ENCODE results near the gene DRG2.

Gene DRG2

DNA sequence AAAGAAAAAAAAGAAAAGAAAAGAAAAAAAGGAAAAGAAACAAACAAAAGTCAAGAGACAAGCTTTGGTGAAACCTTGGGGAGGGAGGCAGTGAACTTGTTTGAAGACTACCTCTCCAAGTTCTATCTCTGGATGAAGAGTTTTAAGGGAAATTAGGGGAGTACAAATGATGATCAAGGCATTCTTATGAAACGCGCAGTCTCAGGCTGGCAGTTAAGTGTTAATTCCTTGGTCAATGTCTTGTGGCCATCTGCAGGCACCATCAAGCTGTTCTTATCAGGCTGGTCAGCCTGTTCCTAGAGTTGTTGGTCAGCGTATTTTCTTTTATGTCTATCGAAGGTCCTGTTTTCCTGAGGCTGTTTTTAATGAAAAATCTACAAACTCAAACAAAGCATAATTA, 8.2 kb upstream of the DRG2 start:
- no peak for DNase-seq

DNA sequence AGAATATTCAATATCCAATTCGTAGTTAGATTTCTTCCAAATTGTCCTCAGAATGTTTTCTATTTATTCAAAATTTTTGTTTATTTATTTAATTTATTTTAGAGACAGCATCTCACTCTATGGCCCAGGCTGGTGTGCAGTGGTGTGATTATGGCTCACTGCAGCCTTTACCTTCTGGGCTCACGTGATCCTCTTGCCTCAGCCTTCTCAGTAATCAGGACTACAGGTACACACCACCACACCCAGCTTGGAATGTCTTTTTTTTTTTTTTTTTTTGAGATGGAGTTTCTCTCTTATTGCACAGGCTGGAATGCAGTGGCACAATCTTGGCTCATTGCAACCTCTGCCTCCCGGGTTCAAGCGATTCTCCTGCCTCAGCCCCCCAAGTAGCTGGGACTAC, 3.5 kb upstream of the DRG2 start:
- no peak for DNase-seq

DNA sequence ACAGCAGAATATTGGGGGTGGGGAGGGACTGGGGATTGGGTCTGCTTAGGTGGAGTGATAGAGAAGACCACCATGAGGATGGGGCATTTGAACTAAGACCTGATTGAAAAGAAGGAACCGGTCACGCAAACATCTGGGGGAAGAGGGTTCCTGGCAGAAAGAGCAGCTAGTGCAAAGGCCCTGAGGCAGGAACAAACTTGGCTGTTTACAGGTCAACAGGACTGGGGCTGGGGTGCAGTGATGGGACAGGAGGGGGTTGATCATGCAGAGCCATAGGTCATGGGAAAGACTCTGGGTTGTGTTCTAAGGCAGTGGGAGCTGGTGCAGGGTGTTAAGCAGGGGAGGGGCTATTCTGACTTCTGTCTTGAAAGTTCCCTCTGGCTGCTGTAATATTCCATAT, 1.9 kb downstream of the DRG2 start:
- no peak for DNase-seq

DNA sequence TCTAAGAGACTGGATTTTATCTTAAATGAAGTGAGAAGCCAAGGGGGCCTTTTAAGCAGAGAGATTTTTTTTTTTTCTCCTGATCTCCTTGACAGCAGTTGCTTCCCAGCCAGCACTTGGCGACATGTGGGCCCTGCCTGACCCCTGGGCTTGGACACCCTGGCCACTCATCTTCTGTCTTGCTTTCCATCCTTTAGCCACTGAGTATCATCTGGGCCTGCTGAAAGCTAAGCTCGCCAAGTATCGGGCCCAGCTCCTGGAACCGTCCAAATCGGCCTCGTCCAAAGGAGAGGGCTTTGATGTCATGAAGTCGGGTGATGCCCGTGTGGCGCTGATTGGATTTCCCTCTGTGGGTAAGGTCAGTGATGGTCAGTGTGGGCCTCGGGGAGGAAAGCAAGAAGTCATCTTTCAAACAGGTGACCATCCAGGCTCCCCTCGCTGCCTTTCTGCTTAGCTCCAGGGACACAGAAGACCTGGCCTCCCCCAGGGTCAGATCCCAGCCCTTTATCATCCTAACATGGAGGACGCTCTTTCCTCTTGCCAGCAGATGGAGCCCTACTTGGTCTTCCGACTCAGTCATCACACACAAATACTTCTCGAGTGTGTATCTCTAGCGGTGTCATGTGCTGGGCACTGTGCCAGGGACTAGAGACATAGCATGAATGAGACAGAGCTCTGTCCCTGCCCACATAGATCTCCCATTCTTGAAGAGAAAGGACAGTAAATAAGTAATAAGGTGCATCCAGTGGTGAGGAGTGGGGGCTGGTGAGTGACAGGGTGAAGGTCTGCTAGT, 6.1 kb downstream of the DRG2 start:
- DNase-seq, result no peak

DNA sequence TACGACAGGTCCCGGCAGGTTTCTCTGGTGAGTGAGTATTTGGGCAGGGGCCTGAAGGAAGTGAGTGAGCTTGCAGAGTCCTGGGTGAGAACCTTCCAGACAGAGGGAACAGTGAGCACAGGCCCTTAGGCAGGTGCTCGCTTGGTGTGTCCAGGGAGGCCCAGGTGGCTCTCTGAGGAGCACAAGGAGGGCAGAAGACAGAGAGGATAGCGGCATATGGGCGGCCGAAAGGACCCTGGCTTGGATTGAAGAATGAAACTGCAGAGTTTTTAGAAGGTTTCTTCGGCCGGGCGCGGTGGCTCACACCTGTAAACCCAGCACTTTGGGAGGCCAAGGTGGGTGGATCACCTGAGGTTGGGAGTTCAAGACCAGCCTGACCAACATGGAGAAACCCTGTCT, 6.7 kb downstream of the DRG2 start:
- no peak for DNase-seq

DNA sequence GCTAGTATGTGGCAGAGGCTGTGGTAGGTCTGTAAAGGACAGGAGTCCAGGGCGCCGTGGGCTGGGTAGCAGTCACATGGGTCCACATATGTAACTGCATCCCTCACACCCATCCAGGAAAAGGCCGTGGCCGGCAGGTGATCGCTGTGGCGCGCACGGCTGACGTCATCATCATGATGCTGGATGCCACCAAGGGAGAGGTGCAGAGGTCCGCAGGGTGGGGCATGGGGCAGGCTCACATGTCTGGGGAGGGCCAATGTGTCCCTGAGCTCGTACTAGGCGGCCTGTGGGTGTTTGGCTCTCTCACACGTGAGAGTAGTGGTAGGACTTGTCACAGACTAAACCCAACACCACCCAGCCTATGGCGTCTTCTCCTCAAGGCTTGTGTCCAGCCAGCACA, 11.8 kb downstream of the DRG2 start:
- no peak for DNase-seq

DNA sequence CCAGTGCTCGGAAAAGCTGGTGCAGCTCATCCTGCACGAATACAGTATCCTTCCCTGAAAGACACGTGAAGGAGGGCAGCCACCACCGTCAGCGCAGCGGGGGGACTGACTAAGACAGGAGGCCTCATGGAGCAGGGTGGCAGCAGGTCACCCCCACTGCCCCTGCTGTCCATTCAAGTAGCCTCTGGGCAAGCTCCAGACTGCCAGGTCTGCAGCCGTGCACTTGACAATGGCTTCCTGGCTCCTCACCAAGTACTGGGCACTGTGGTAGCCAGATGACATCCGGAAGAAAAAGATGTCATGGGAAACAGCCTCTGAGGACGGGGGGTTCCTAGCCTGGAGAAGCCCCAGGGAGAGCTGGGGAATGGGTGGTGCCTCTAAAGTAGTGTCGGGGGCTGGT, 12.9 kb downstream of the DRG2 start:
- DNase-seq, result no peak

DNA sequence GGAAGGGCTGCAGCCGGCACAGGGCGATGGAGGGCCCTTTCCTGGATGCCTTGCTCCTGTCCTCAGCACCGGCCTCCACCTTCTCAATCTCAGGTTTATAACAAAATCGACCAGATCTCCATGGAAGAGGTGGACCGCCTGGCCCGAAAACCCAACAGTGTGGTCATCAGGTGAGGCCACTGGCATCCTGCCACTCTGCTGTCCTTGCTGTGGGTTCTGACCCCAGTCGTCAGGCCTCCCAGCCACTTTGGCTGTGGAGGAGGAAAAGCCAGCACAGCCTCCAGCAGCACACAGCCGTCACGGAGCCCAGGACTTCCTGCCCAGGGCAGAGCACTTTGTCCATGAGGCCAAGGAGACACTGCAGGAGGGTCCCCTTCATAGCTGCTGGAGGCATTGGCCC, 14.1 kb downstream of the DRG2 start:
- DNase-seq, result no peak

DNA sequence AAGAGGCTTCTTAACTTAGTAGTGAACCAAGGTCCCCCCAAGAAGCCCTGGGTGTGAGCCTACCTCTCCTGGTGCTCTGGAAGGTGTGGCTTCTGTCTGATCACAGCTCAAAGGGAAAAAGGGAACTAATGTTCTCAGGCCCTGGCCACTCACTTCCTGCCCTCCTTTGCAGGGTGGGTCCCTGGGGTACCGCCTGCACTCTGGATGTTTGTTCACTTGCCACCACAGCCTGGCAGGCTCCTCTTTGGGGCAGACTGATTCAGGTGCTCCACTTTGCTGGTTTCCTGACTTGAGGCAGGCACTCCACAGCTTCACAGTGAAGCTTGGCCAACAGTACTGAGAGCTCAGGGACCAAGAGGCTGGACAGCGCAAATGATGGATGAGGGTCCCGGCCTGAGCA, 14.9 kb downstream of the DRG2 start:
- no peak for DNase-seq

DNA sequence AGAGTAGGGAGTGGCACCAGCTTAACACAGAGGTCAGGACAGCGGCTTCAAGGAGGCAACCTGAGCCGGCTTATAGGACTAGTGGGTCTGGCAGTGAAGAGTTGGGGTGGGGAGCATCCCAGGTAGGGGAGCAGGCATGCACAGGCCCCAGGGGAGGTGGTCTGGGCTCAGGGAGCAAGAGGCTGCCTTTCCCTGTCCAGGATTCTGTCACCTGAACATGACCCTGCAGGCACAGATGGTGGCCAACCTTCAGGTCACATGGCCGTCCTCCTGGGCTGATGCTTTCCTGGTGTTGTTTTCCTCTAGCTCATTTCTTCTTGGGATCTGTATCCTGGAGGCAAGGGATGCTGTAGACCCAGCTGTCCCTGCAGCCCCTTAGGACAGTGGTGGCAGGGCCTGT, 17.3 kb downstream of the DRG2 start:
- DNase-seq, result no peak

DNA sequence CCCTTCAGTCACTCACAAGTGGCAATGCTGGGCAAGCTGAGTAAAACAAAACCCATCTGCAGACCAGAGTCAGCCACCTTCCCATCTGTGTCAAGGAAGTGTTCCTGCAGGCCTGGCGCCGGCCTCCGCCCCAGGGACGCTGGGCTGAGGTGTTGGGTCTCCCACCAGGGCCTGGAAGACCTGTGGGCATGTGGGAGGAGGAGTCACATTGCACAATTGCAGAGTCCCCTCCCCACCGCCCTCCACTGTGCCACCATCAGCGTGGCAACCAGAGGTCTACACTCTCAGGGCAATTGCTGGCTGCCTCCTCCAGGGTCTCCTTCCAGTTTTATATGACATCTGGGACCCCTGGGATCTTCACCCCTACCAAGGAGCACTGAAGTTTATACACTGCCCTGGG, 17.8 kb downstream of the DRG2 start:
- DNase-seq, result no peak

DNA sequence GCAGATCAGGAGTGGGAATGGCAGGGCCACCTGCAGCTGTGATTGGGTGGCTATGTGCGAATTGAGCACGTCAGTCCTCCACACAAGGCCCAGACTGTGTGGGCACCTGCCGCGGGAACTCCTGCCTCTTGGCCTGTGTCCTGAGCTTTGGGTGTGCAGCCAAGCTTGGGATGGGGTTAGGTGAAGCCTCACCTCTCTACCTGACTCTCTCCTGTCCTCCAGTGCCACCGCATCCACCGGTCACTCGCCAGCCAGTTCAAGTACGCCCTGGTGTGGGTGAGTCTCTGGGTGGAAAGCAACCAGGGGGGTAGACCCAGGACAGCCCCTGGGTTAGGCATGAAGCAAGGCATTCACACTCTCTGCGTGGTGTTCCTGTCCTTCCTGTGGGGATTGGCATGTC, 18.5 kb downstream of the DRG2 start:
- no peak for DNase-seq

DNA sequence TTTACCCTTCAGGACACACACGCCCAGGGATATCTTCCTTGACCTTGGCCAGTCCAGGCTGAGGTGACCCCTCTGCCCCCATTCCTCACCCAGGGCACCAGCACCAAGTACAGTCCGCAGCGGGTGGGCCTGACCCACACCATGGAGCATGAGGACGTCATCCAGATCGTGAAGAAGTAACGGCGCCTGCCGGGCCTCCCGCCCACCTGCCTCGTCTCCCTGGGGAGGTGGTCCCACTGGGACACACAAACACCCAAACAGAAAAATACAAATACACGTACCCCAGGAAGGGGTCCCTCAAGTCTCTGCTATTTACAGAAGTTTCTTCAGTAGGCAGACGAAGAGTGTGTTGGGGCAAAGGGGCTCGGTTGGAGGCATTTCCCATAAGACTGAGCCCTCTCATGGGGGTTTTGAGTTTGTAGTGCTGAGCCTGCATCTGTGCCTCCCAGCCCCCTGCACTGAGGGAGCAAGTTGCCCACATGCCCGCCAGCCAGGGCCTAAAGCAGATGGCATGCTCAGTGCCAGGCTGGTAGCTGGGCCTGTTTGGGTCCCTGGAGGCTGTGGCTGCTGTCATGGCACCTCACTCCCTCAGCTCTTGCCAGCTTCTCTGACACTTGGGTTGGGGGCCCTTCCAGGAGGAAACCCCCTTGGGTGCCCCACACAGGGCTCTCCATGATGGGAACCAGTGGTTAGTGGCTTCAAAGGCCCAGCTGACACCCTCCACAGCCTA, 19.5 kb downstream of the DRG2 start:
- DNase-seq, result no peak

DNA sequence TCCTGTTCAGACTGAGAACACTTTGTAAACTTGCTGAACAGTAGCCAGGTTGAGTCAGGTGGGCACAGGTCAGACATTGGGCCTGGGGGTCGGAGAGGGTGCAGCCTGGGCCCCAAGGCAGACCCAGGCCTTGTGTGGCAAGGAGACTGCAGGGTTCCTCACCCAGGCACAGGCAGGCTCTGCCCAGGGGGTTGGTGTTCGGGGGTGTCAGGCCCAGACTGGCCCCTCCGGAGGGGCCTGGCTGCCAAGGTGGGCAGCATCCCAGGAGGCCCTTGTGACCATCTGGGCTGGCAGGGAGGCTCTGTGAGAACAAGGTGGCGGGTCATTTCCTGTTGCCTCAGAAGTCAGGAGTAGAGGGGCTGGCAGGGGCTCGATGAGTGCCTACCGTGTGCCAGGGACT, 20.2 kb downstream of the DRG2 start:
- DNase-seq, result no peak

DNA sequence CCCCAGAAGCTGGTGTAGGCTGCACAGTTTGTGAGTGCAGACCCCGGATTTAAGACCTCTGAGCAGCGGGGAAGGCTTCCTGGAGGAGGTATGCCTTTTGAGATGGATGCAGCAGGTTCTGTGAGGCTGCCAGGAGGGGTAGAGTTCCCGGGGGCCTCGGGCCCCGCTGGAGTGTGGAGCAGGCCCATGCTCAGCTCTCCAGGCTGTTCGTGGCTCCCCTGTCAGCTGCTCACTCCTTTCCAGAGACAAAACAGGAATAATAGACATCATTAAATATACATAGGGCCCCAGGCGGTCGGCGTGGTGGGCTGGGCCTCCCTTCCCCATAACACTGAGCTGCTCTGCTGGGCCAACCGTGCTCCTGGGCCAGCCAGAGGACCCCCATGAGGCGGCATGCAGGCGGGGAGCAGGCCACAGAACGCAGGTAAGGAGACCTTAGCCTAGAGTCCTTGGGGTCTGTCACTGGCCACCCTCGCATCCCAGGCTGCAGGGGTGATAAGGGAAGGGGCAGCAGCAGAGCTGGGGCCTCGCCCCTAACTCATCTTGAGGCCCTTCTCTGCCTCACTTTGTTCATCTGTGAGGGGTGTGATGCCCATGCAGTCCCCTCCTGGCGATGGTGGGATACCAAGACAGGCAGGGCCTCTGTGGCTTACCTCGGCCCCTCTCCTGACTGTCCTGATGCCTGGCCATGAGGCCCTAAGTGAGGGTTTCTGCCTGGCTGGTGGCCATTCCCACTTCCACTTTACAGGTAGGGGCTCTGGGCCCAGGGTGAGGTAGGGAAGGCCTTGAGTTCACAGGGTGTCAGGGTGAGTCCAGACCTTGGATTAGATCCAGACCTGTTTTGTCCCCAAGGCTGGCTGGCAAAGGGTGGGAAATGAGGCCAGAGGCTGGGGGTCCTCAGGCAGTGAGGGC, 20.9 kb downstream of the DRG2 start, which contains the start of gene MYO15A:
TSS of gene MYO15A (plus strand) at position 356 of the 912 bp plus-strand sequence. CDS start 10,045 bp downstream, outside the sequence.
- no peak for DNase-seq

DNA sequence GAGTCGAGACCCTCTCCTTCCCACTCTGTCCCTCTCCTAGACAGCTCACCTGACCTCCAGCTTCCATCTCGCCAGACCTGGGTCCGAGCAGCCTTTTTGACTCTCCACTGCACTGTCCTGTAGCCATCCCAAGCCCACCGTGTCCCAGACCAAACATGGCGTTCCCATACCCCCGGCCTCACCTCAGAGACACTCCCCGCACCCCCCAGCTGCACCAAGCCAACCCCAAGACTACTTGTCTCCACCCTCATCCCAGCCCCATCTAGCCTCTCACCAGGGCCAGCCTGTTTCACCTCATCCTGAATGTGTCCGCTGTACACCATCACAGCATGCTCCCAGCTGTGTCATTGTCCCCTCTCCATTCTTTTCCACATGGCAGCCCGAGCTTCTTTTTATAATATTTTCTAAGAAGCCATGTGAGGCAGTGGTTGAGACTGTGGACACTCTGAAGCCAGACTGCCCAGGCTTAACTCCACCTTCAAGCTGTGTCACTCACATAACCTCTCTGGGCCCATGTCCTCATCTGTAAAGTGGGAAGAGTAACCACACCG, 22.3 kb downstream of the DRG2 start:
- DNase-seq, result no peak

DNA sequence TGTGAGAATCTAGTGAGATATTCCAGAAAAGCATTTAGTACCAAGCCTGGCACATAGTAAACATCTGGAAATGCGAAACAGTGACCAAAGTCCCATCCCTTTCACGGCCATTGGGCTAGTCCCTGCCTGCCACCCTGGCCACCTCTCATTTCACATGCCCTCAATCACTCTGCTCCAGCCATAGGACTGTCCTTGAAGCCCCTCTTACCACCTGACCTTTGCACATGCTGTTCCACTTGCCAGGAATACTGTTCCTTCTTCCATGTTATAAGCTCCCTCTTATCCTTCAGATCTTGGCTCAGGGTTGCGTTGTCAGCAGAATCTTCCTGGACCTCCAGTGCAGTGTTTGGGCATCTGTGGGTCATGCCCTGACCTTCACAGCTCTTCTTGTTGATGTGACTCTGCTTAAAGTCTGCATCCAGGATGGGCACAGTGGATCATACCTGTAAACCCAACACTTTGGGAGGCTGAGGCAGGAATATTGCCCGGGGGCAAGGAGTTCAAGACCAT, 22.9 kb downstream of the DRG2 start:
- no peak for DNase-seq

DNA sequence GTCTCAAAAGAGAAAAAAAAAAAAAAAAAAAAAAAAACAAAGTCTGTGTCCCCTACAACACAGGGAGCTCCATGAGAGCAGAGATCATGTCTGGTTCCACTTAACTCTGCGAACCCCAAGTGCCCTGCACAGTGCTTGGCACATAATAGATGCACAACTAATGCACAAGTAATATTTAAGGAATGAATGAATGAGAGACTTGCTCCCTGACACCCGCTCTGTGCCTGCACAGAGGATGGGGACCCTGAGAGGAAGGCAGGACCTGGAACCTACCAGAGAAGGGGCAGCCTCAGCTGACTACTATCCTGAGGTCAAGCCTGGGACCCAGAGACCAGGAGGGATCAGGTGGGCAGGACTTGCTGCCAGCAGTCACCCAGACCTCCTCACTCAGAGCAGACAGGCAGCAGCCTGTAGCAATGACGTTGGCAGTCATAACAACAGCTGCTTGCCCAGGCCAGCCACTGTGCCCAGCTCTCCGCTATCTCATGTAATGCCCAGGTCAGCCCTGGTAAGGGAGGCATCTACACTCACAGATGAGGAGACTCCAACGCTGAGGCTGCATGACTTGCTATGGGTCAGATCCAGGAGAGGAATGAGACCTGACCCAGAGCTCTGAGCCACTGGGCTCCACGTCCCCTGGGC, 23.7 kb downstream of the DRG2 start:
- DNase-seq, result no peak

DNA sequence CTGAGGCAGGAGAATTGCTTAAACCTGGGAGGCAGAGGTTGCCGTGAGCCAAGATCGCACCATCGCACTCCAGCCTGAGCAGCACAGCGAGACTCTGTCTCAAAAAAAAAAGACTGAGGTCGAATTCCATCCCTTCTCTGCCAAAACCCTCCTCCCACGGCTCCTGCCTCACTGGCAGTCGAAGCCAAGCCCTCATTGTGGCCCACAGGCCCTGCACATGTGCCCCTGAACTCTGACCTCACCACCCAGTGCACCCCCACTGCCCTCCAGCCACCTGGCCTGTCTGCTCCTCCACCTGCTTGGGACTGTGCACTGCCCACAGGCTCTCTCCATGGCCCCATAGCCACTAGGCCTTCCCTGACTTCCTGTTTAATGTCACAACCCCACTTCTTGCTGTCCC, 27.8 kb downstream of the DRG2 start:
- DNase-seq, result no peak

DNA sequence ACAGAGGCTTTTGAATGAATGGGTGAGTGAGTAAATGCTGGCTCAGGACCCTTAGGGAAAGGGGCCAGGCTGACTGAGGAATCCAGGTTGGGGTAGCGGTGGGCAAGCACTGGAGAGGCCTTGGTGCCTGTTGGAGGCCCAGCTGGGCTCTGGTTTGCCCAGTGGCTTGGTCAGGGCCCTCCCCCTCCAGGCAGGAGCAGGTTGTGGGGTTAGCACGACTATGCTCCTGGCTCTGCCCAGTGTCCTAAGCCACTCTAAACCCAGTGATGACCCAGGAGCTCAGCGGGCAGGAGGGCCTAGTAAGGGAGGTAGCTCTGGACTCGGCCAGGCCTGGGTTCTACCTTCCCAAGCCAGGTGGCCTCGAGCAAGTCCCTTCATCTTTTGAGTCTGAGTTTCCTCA, 28.3 kb downstream of the DRG2 start:
- DNase-seq, result no peak

DNA sequence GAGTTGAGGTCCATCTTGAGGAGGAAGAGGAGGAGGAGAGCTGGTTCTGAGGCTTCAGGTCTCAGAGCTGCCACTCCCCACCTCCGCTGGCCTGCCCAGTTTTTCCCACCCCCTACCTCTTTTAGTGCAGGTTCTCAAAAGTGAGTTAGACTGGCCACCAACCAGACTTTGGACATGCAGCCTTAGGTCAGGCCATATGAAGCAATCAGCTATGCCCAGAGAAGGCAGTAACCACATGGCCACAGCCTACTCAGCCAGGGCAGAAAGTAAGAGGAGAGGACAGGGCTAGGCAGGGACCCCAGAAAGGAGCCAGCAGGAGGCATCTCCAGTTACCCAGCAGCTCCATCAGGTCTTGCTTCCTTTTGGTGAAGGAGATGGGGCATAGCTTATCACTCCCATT, 29.8 kb downstream of the DRG2 start:
- DNase-seq, result no peak

Measured in central memory CD4-positive, alpha-beta T cell (primary cell).